KOPT-K1 (cell line): ENCODE data around the gene GPBP1.
"Not testable (repeated sequence)": the region's sequence is repeated elsewhere in the genome, so short reads cannot be mapped to it uniquely, and the experiment has no call there.

ENCODE experiments used
- H3K27ac ChIP-seq: fragments of 200-600 bp; sonication (generic); 2 replicates; pipeline ENCODE4 v1.5.1; 2016; ENCODE audit warnings: antibody characterized with exemption, mild to moderate bottlenecking, low read depth, low read length; ENCODE audit not compliant: poor library complexity, severe bottlenecking
- H3K36me3 ChIP-seq: fragments of 200-600 bp; sonication (generic); 2 replicates; pipeline ENCODE4 v1.5.1; 2017; ENCODE audit warnings: antibody characterized with exemption, mild to moderate bottlenecking, low read length, moderate library complexity; ENCODE audit not compliant: insufficient read depth
- H3K9me3 ChIP-seq: fragments of 200-600 bp; sonication (generic); 2 replicates; pipeline ENCODE4 v1.5.1; 2017; ENCODE audit warnings: antibody characterized with exemption, low read length, mild to moderate bottlenecking; ENCODE audit not compliant: insufficient read depth, poor library complexity, severe bottlenecking

Gene GPBP1

GRCh38 chr5:57172466-57173318 lies 1.2 kb upstream of the GPBP1 start:
- Histone ChIP-seq H3K36me3 (peaks cover 11% of the 10 kb centered on the region; the same call in 1 of the 2 replicates), H3K27ac (peak overlapping the region; percentile 97), H3K9me3 (no peaks in the 10 kb centered on the region)

DNA sequence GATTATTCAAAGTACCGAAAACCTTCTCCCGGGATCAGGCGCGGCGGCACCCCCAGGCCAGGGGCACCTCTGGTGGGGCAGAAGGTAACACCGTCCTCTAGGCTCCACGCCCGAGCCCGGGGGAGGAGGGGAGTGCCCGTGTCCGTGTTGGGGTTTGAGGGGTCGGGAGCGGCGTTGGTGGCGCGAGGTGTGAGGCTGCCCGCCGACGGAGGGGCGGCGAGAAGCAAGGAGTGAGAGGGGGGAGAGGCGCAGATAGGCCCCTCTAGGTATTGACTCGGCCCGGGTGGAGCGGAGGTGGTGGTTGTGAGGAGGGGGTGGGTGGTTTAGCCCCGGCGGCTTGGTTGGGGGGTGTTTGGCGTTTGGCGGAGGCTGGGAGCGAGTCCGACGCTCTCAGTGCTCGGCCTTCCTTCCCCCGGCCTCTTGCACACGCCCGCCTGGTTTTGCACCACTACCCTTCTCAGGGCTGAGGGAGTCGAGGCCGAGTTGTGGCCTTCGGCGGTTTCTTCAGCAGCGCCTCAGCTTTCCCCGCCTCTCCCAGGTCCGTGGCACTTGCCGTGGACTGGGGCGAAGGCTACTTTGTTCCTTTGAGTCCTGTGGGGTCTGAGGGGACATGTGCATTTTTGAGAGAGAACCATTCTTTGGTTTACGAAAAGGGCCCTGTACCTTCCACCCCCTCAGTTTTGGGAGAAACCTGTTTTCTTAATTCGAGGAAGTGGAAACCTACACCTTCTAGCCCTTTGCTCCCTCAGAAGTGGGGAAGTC lies 450 bp downstream of the GPBP1 start:
- peak overlapping the region; percentile 97 for H3K27ac ChIP-seq
- H3K9me3 ChIP-seq, result no peaks in the 10 kb centered on the region
- H3K36me3 ChIP-seq, result peaks cover 26% of the 10 kb centered on the region

DNA sequence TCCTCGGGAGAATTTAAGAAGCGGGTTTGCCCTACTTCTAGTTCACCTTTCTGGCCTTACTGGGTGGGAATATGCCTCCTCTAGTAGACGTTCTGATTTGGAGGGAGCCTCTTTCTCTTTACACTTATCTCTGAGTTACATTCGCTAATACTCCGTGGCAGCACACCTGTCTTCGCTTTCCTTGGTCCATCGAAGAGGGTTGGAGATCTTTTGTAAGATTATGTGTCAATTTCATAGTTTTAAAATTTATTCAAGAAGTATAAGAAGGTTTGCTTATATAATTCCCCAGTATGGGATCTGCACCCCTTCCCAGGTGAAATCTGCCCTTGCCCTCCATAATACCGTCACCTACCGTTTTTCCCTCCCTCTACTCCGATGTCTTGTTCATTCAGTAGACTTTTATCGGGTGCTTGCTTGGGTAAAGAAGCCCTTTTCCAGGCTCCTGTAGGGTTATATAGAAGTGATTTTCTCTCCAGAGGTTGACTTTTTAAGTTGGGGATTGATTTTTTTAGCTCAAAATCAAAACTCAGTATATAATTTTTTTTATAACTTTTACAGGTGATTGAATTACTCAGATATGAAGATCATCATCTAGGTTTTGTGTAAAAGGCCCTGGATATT lies 1.1 kb downstream of the GPBP1 start:
- peak overlapping the region; percentile 97 for H3K27ac ChIP-seq
- no peaks in the 10 kb centered on the region for H3K9me3 ChIP-seq
- H3K36me3 ChIP-seq, result peaks cover 32% of the 10 kb centered on the region

- Histone ChIP-seq H3K9me3 (no peaks in the 10 kb centered on the region), H3K27ac (peak overlapping the region; percentile 97), H3K36me3 (peaks cover 38% of the 10 kb centered on the region)
These were observed 1.9 kb downstream of the GPBP1 start for GRCh38 chr5:57175551-57176309.

DNA sequence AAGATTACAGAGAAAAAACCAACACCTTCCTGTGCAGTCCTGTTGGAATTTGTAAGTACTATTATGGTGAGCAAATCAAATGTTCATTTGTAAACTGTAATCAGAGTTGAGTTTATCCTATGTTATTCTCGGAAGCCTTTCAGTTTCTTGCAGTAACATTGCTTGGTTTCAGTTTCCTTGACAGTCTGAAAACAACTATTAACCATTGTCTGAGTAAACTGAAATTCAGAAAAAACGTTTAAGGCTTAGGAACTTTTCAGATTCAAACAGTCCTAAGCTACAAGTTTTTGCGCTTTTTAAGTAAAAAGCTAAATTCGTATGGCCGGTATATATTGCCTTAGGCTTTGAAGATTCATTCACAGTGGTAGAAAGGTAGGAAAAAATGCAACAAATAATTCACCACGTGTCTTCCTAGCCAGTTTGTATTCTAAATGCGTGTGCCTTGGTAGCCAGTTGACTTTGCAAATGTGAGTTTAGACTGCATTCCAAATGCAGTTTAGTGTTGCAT lies 2.5 kb downstream of the GPBP1 start:
- Histone ChIP-seq H3K36me3 (peaks cover 44% of the 10 kb centered on the region), H3K27ac (peak overlapping the region; percentile 97)

DNA sequence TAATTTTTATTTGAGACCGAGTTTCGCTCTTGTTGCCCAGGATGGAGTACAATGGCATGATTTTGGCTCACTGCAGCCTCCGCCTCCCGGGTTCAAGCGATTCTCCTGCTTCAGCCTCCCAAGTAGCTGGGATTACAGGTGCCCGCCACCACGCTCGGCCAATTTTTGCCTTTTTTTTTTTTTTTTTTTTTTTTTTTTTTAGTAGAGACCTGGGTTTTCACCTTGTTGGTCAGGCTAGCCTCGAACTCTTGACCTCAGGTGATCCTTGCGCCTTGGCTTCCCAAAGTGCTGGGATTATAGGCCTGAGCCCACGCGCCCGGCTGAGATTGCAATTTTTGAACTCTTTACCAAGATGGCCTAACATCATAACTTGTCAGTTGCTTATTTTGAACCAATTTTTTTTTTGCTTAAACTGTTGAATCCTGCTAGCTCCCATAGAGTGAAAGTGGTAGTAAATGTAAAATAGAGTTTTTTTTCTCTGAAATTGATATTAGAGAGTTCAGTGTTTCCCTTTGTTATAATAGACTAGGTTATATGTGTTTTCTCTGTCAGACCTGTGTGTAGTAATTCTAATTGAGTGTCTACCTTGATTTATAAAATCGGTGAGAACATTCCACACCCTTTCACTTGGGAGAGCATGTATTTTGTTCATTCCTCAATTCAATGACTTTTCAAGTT lies 3.8 kb downstream of the GPBP1 start:
- Histone ChIP-seq H3K27ac (peak overlapping the region; percentile 20), H3K36me3 (peaks cover 47% of the 10 kb centered on the region), H3K9me3 (no peaks in the 10 kb centered on the region)

More for the DNA sequence above, 2.5 kb downstream of the GPBP1 start:
- H3K9me3 ChIP-seq, result no peaks in the 10 kb centered on the region

DNA sequence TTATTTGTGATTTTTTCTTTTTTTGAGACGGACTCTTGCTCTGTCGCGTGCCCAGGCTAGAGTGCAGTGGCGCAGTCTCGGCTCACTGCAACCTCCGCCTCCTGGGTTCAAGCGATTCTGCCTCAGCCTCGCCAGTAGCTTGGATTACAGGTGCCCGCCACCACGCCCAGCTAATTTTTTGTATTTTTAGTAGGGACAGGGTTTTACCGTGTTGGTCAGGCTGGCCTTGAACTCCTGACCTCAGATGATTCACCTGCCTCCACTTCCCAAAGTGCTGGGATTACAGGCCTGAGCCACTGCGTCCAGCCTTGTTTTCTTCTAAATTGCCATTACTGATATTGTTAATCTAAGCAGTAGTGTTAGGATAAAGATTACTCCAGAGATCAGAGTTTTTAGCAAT lies 4.4 kb downstream of the GPBP1 start:
- H3K36me3 ChIP-seq, result peaks cover 48% of the 10 kb centered on the region
- peak overlapping the region; percentile 20 for H3K27ac ChIP-seq
- not testable (repeated sequence) for H3K9me3 ChIP-seq

- Histone ChIP-seq H3K36me3 (peaks cover 61% of the 10 kb centered on the region), H3K27ac (peak overlapping the region; percentile 6), H3K9me3 (no peaks in the 10 kb centered on the region)
These were observed 5.7 kb downstream of the GPBP1 start for GRCh38 chr5:57179262-57180200.

- Histone ChIP-seq H3K9me3 (no peaks in the 10 kb centered on the region), H3K36me3 (peaks cover 71% of the 10 kb centered on the region), H3K27ac (peak overlapping the region; percentile 27)
These were observed 7.3 kb downstream of the GPBP1 start for GRCh38 chr5:57181154-57181553.

DNA sequence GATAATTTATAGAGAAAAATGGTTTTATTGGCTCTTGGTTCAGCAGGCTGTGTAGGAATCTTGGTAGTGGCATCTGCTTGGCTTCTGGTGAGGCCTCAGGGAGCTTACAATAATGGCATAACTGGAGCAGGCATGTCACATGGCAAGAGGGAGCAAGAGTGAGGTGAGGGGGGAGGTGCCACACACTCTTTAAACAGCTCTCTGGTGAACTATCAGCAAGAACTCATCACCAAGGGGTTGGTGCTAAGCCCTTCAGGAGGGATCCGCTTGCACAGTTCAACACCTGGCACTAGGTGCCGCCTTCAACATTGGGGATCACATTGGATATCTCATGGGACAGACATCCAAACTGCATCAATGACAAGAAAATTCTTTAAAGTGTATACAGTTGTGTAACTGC lies 10.5 kb downstream of the GPBP1 start:
- Histone ChIP-seq H3K9me3 (no peaks in the 10 kb centered on the region), H3K27ac (no peak overlapping the region), H3K36me3 (peaks cover 60% of the 10 kb centered on the region)

DNA sequence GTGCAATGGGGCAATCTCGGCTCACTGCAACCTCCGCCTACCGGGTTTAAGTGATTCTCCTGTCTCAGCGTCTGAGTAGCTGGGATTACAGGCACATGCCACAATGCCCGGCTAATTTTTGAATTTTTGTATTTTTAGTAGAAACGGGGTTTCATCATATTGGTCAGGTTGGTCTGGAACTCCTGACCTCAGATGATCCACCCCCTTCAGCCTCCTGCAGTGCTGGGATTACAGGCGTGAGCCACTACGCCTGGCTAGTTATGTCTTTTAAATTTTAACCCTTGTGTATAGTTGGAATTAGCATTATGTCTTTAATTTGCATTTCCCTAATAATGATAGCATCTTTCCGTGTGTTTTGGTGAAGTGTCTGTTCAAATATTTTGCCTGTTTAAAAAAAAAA lies 11.5 kb downstream of the GPBP1 start:
- Histone ChIP-seq H3K9me3 (no peaks in the 10 kb centered on the region), H3K36me3 (peaks cover 56% of the 10 kb centered on the region), H3K27ac (no peak overlapping the region)

- H3K36me3 ChIP-seq, result peaks cover 52% of the 10 kb centered on the region
- H3K27ac ChIP-seq, result no peak overlapping the region
These were observed 12.3 kb downstream of the GPBP1 start for GRCh38 chr5:57186194-57186593.

DNA sequence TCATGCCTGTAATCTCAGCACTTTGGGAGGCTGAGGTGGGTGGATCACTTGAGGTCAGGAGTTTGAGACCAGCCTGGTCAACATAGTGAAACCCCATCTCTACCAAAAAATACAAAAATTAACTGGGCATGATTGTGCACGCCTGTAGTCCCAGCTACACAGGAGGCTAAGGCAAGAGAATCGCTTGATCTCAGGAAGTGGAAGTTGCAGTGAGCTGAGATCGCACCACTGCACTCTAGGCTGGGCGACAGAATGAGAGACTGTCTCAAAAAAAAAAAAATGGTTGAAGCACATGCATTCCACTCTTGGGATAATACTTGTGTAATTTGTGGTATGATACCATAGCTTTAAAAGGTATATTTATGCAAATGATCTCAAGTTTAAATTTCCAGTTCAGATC lies 14.1 kb downstream of the GPBP1 start:
- not testable (repeated sequence) for H3K9me3 ChIP-seq, H3K27ac ChIP-seq
- peaks cover 51% of the 10 kb centered on the region for H3K36me3 ChIP-seq

More at GRCh38 chr5:57186194-57186593, 12.3 kb downstream of the GPBP1 start:
- H3K9me3 ChIP-seq, result no peaks in the 10 kb centered on the region
